Testis (tissue), 3 donors: ENCODE results near the gene DMAP1. TPM values are rescaled to one million over a fixed set of nuclear protein-coding genes. Genes with fewer than 3 reads are reported as not detected.
"Not testable (repeated sequence)": the region's sequence is repeated elsewhere in the genome, so short reads cannot be mapped to it uniquely, and the experiment has no call there.

Source experiments
- DNase-seq: peaks from one replicate; pipeline ENCODE4 v3.0.0-alpha.2; 2019
- H3K27ac ChIP-seq, 2 donors: fragments of 200-600 bp; sonication (generic); one replicate each; pipeline ENCODE4 v1.5.1; 2019
- H3K27me3 ChIP-seq: fragments of 200-600 bp; sonication (generic); one replicate; pipeline ENCODE4 v1.5.1; 2019
- H3K36me3 ChIP-seq: fragments of 200-600 bp; sonication (generic); one replicate; pipeline ENCODE4 v1.5.1; 2017; ENCODE audit warnings: low read depth; ENCODE audit errors: missing control alignments
- H3K4me1 ChIP-seq: fragments of 200-600 bp; sonication (generic); one replicate; pipeline ENCODE4 v1.5.1; 2019
- H3K4me3 ChIP-seq, 2 donors: fragments of 200-600 bp; sonication (generic); one replicate each; pipeline ENCODE4 v1.5.1; 2017 to 2019
- H3K9me3 ChIP-seq: fragments of 200-600 bp; sonication (generic); one replicate; pipeline ENCODE4 v1.5.1; 2017
- CTCF ChIP-seq, 3 experiments: fragments of 450-650 bp in 2 of 3; fragments of 200-600 bp in 1 of 3; sonication (generic) in 1 of 3; IDR thresholded peaks; one replicate each; pipeline ENCODE4 v1.5.1; 2016 to 2019; ENCODE audit warnings: antibody characterized with exemption in 3 of 3, mild to moderate bottlenecking in 2 of 3, moderate library complexity in 1 of 3
- POLR2A ChIP-seq: fragments of 450-650 bp; IDR thresholded peaks from one replicate; pipeline ENCODE4 v1.6.1; 2017; ENCODE audit warnings: antibody characterized with exemption, mild to moderate bottlenecking, moderate library complexity
- WGBS, 2 donors: methylation state at CpG; one replicate each; pipeline ENCODE4 v1.1.5; 2018; 5-methylcytosine and 5-hydroxymethylcytosine counted together
- intact Hi-C: fragments of 100-400 bp; cut with DNase I; formaldehyde crosslinking; loops from one replicate; pipeline ENCODE4 v1.15.1; 2023; ENCODE audit warnings: low total_unique reads
- polyA plus RNA-seq: library from polyadenylated mRNA; stranded (reverse); fragments of 350-450 nt; fragmentation: Illumina TruSeq; extraction: RNeasy Lipid Tissue Mini Kit (QIAGEN cat#74804); gene quantifications from one replicate; pipeline ENCODE4 v1.2.3, GENCODE V29; 2014; ENCODE audit warnings: low read depth, low replicate concordance; ENCODE audit not compliant: insufficient read depth
- total RNA-seq, 2 donors: library from RNA; depleted of rRNA; stranded (reverse); fragments of >200 nt; gene quantifications; one replicate each; pipeline ENCODE4 v1.2.3, GENCODE V29; 2016

The DMAP1 gene
- total and polyA plus RNA-seq, 3 donors from 2014 or later, result 54.2 to 86.6 (median 84.2) TPM

GRCh38 chr1:44200336-44200735 lies 12.9 kb upstream of the DMAP1 start:
- 87 to 93% methylated on average over 8 of the region's 8 CpGs for WGBS, 2 donors
- no peaks in the 10 kb centered on the region for H3K9me3 ChIP-seq

GRCh38 chr1:44206545-44206944 lies 6.7 kb upstream of the DMAP1 start:
- H3K36me3 ChIP-seq, H3K27ac ChIP-seq, DNase-seq, intact Hi-C loops, H3K4me3 ChIP-seq, H3K27me3 ChIP-seq, H3K9me3 ChIP-seq, H3K4me1 ChIP-seq: not testable (repeated sequence)
- WGBS, 2 donors, result 89 to 94% methylated on average over 5 of the region's 5 CpGs

More at GRCh38 chr1:44200336-44200735, 12.9 kb upstream of the DMAP1 start:
- TF ChIP-seq POLR2A (no peak), CTCF (IDR thresholded peaks at IDR 0.05) (no peak)
- Histone ChIP-seq H3K4me3 (no peak overlapping the region), H3K27me3 (no peaks in the 10 kb centered on the region), H3K36me3 (no peaks in the 10 kb centered on the region), H3K4me1 (no peaks in the 10 kb centered on the region), H3K27ac (no peak overlapping the region)
- intact Hi-C loops, result no loop called here
- DNase-seq, result no peak

GRCh38 chr1:44208226-44208625 lies 5.0 kb upstream of the DMAP1 start:
- TF ChIP-seq POLR2A, result no peak
- no peak for TF ChIP-seq CTCF (IDR thresholded peaks at IDR 0.05)
- Histone ChIP-seq H3K9me3 (no peaks in the 10 kb centered on the region), H3K36me3 (no peaks in the 10 kb centered on the region), H3K27me3 (no peaks in the 10 kb centered on the region), H3K4me3 (no peak overlapping the region), H3K4me1 (peaks cover 10% of the 10 kb centered on the region), H3K27ac (no peak overlapping the region)
- intact Hi-C loops, result no loop called here
- no peak for DNase-seq

- Histone ChIP-seq H3K27me3 (no peaks in the 10 kb centered on the region), H3K9me3 (no peaks in the 10 kb centered on the region), H3K36me3 (no peaks in the 10 kb centered on the region), H3K27ac (no peak overlapping the region), H3K4me1 (peaks cover 10% of the 10 kb centered on the region), H3K4me3 (no peak overlapping the region)
- no peak for DNase-seq
- 96 to 100% methylated on average over 1 of the region's 1 CpG for WGBS, 2 donors
- intact Hi-C loops, result no loop called here
- TF ChIP-seq POLR2A, result no peak
- no peak for TF ChIP-seq CTCF (IDR thresholded peaks at IDR 0.05)
Observed at GRCh38 chr1:44210595-44210994, 2.7 kb upstream of the DMAP1 start.

- Histone ChIP-seq H3K4me1 (peaks cover 10% of the 10 kb centered on the region), H3K36me3 (no peaks in the 10 kb centered on the region), H3K4me3 (peak overlapping the region; percentile 72 to 82), H3K27ac (peak overlapping the region in 1 of 2 donors; percentile 66), H3K27me3 (no peaks in the 10 kb centered on the region), H3K9me3 (no peaks in the 10 kb centered on the region)
- intact Hi-C loops, result no loop called here
- TF ChIP-seq CTCF (IDR thresholded peaks at IDR 0.05), result no peak
- TF ChIP-seq POLR2A, result no peak
- 25 to 36% methylated on average over 9 of the region's 9 CpGs for WGBS, 2 donors
- DNase-seq, result no peak
Observed at GRCh38 chr1:44212355-44213221, 683 bp upstream of the DMAP1 start.
